Epithelial cell of esophagus (primary cell): ENCODE data around the gene GABBR2.

Source experiments
- DNase-seq: peaks from one replicate; pipeline ENCODE4 v3.0.0; 2010; ENCODE audit warnings: low read depth
- H3K4me3 ChIP-seq: 2 replicates; pipeline ENCODE4 v1.5.1; 2011; ENCODE audit warnings: mild to moderate bottlenecking, low read length, control low read depth
- CTCF ChIP-seq: IDR thresholded peaks from 2 replicates; pipeline ENCODE4 v1.5.1; 2011; ENCODE audit warnings: low read depth, mild to moderate bottlenecking, low read length, control low read depth, inconsistent platforms; ENCODE audit not compliant: insufficient read depth; ENCODE audit errors: missing control alignments

GABBR2 gene

DNA sequence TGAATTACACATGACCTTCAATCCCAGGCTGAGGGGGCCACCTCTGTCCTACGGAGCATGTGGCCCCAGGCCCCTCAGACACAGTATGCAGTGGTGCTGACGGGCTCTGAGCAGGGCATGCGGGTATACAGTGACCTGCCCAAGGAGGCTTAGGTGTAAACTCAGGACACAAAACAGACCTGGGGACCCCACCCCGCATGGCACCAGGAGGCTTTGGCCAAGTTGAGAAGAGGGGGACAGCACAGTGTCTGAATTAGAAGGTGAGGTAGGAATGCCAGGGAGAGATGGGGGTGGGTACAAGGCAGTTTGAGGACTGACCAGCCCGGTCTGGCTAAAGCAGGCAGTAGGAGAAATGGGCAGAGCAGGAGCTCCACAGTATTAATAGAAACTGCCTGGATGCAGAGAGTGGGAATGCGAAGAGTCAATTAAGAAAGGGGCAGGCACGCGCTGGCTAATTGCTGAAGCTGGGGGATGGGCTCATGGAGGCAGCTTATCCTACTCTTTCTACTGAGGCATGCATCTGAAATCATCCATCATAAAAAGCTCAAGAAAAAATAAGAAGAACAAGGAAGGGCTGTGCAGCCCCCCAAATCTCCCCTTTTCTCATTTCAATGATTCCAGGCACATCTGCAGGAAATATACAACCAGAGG, 109.0 kb downstream of the GABBR2 start:
- no peak for DNase-seq
- TF ChIP-seq CTCF, result no peak
- H3K4me3 ChIP-seq, result no peak overlapping the region

DNA sequence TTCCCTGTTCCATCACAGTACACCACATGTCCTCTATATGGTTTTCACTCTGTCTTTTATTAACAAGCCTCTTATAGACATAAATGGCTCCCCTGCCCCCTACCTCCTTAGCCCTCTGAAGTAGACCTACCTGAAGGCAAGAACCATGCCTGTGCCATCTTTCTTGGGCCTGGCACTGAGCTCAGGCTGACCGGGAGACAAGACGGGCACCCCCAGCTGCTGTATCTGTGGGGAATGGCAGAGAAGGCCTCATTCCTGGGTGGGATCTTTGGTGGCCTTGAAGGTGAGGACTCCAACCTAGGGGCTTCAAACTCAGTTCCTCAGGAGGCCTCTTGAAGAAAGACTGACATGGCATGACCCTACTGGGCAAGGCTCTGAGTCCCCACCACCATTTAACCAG, 109.9 kb downstream of the GABBR2 start:
- no peak overlapping the region for H3K4me3 ChIP-seq
- no peak for DNase-seq
- TF ChIP-seq CTCF, result no peak

DNA sequence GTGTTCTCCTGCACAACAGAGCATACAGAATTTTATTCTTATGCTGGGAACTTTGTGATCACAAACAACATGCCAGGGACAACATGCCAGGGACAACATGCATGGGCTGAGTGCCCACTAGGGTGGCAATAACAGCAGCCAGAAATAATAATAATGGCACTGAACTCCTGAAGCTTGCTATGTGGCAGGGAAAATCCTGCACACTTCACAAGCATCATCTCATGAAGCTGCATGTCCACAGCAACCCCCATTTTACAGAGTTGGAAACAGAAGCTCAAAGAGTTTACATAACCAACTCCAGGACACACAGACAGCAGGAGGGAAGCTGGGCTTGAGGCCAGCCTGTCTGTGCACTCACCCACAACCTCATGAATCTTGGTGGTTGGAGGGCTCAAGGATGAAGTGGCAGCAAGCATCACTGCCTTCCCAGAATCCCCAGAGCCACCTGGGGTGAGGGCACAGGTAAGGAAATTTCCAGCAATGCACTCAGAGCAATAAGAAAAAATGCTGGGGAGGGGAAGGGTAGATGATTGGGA, 111.4 kb downstream of the GABBR2 start:
- no peak for TF ChIP-seq CTCF
- no peak overlapping the region for H3K4me3 ChIP-seq
- no peak for DNase-seq

DNA sequence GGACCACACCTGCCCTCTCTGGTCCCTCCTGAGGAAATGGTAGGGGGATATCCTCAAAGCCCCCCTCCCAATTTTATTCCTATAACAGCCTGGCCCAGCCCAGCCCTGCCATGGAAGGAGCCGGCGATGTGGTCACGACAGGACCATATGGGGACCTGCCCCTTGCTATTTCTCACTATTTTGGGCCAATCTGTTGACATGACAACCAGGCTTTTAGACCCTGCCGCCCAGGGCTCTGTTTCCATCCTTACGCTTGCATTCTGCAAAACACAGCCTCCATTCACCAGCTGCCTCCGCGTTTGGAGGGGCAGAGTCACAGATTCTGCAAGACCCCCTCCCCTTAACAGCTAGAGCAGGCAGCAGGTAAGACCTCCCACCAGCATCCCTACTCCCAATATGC, 112.2 kb downstream of the GABBR2 start:
- no peak overlapping the region for H3K4me3 ChIP-seq
- no peak for DNase-seq
- no peak for TF ChIP-seq CTCF

- no peak overlapping the region for H3K4me3 ChIP-seq
- DNase-seq, result no peak
- no peak for TF ChIP-seq CTCF
These were observed 114.1 kb downstream of the GABBR2 start for GRCh38 chr9:98594546-98595160.

- no peak for TF ChIP-seq CTCF
- no peak overlapping the region for H3K4me3 ChIP-seq
- no peak for DNase-seq
These were observed 115.1 kb downstream of the GABBR2 start for GRCh38 chr9:98593354-98594253.
